GM21723 (cell line): ENCODE data around the gene GRB10.

Experiments
- ATAC-seq: cut with Tn5 transposase; IDR thresholded peaks from one replicate; pipeline ENCODE4 v1.9.1; 2021; ENCODE audit warnings: mild to moderate bottlenecking, moderate library complexity; ENCODE audit not compliant: unreplicated experiment

Gene GRB10

GRCh38 chr7:50803359-50804337 lies 21.0 kb upstream of the GRB10 start:
- no peak for ATAC-seq

DNA sequence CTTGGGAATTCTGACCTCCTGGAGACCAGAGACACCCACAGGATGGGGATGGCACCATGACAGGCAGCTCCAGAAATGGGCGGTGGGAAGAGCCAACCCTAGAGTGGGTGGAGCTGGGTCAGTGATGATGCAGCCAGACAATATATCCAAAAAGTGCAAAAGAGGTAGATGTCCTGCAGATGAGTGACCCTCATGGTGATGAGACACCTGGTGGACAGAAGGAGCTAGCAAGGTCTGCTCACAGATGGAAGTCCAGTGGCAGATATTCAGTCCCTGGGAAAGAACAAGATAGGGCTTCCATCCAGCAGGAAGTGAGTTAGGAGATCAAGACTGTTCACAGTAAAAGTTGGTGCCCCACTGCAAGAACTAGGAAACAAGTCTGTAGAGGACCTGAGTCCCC lies 19.2 kb upstream of the GRB10 start:
- no peak for ATAC-seq

DNA sequence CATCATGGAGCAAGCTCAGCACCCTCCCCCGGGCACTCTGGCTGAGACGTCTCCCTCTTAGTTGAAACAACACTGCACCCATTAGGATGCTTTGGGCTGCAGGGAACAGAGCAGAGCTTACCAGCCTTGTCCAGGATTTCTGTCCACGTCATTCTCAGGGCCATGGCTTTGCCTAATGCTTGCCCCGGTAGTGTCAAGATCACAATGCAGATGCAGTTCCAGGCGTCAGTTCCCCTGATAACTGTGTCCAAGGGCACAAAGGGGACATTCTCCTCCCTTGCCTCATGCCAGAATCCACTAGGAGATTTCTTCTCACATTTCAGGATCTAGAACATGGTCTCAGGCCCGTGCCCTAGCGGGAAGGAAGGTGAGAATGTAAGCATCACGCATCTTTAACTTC lies 17.2 kb upstream of the GRB10 start:
- no peak for ATAC-seq

GRCh38 chr7:50798126-50798525 lies 15.4 kb upstream of the GRB10 start:
- no peak for ATAC-seq

DNA sequence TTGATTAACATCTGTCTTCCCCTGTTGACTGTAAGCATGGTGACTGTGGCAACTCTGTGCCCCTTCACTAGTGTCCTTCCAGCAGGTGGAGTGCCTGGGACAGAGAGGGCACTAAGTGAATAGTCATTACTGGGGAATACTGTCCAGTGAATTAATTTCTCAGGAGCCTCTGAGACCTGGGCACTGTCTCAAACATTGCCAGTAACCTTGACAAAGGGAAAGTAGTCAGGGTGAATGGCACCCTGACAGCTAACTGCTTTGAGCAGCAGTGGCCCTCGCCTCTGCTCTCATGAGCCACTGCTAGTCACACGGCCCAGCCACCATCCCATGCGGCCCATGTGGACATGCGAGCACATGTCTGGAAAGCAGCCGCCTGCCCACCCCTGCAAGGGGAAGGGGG lies 13.1 kb upstream of the GRB10 start:
- ATAC-seq = no peak

- ATAC-seq = no peak
Measured at GRCh38 chr7:50795253-50795652, 12.6 kb upstream of the GRB10 start.

GRCh38 chr7:50793947-50794570 lies 11.4 kb upstream of the GRB10 start:
- ATAC-seq = no peak

- no peak for ATAC-seq
Measured at GRCh38 chr7:50793120-50793946, 10.6 kb upstream of the GRB10 start.

- no peak for ATAC-seq
Measured at GRCh38 chr7:50792342-50793119, 9.8 kb upstream of the GRB10 start.

DNA sequence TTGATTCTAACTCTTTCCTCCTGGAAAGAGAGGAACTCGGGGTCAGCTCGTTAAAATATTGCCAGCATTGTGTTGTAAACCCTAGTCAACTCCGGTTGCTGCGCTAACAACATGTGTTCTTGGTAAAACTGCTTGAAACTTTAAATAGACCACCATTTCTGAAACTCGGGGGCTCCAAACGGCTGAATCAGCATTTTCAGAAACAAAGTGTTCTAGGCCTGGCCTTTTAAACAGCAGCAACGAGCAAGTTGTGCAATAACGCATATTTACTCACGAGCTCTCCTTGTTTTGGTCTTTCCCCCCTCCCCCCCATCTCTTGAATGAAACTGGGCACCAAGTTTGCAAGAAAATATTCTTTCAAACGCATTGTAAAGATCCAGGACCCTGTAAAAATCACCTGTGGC lies 9.2 kb upstream of the GRB10 start:
- no peak for ATAC-seq

- no peak for ATAC-seq
Measured at GRCh38 chr7:50791363-50791937, 8.8 kb upstream of the GRB10 start.

DNA sequence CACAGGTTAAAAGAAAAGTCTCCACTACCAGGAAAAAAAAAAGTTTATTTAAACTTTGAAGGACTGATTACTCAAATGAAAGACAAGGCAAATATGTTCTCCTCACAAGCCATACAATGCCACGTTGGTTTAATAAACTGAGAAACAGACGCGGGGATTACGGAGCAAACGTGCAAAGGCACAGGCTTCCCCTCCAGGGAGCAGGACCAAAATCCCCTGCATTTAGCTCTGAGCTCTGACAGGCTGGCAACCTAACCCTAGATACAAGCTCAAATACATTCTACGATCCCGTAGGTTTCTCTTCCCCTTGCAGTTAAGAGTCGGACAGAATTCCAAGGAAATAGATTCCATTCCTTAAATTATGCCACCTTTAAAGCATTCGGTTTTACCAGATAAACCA lies 7.7 kb upstream of the GRB10 start:
- no peak for ATAC-seq

- ATAC-seq = no peak
Measured at GRCh38 chr7:50788382-50788781, 5.7 kb upstream of the GRB10 start.

DNA sequence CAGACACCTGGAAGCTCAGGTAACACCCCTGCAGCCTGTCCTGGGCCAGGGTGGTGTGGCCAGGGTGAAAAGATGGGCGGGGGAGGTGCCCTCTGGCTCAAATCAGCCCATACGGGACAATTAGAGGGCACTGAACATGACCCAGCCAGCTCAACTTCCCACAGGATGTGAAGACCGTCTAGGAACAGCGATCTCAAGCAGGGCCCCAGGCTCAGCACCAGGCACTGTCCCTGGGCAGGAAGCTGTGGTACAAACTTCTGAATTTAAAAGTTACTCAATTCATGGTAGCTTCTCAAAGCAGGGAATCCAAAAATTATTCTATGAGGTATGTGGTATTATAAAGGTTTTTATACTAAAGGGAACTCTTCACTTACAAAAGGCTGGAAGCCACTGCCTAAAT lies 5.1 kb upstream of the GRB10 start:
- no peak for ATAC-seq

- no peak for ATAC-seq
Measured at GRCh38 chr7:50785346-50785745, 2.6 kb upstream of the GRB10 start.

GRCh38 chr7:50783801-50784507 lies 1.3 kb upstream of the GRB10 start:
- ATAC-seq = no peak

GRCh38 chr7:50783303-50783702 lies 607 bp upstream of the GRB10 start:
- ATAC-seq = no peak

DNA sequence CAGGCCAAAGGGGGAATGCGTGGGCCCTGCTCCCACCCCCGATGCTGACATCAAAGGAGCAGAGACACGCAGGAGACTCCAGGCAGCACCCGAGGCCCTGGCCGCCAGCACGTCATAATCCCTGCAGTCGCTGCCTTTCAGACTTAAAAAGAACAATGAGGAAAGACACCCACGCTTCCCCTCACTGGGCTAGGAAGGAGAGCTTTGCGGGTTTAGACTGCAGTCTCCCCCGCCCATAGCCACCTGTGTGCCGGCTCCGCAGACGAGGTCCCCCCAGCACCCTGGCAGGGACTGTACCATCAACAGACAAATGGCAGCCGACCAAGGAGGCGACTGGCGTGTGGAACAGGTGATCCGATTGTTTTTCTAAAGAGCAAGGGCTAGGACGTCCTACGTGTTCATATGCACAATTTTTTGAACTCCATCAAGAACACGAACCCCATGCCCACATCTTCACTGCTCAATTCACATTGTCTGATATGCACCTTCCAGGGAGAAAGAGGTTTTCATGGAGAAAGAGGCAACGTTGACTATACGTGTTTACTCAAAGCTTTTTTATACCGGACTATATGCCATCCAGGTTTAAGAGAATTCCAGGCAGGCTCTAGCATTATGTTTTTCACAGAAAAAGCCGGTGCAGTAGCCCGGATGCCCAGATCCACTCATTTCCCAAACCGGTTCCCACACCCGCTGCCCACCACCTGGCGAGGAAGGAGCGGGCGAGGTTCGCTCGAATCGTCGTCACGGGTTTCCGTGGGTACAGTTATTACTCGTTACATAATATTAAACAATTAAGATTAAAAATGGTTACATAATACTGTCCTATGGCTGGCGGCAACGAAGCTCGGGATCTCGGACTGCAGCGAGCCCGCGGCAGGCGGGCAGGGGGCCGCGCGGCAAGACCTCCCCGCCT lies 1.1 kb downstream of the GRB10 start:
- no peak for ATAC-seq

DNA sequence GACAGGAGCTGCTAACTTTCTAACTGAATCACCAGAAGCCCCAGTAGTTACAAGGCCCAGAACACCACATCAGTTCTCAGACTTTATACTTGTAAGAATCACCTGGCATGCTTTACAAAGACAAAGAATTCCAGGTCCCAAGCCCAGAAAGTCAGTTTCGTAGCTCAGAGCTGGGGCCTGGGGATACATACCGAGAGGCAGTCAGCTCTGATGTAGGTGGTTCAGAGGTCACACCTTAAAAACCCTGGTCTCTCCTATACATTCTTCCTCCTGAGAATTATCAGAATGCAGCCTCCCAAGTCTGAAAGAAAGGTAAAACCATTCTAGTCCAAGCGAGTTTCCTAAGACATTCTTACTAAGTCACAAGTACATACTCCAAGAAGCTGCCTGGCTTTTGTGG lies 2.3 kb downstream of the GRB10 start:
- ATAC-seq = no peak
